T-helper 1 cell (primary cell): Measurements from ENCODE around the gene ARL3.

Experiments
- DNase-seq, 5 donors: peaks; one replicate each; pipeline ENCODE4 v3.0.0-alpha.2; 2012 to 2020

Gene ARL3

DNA sequence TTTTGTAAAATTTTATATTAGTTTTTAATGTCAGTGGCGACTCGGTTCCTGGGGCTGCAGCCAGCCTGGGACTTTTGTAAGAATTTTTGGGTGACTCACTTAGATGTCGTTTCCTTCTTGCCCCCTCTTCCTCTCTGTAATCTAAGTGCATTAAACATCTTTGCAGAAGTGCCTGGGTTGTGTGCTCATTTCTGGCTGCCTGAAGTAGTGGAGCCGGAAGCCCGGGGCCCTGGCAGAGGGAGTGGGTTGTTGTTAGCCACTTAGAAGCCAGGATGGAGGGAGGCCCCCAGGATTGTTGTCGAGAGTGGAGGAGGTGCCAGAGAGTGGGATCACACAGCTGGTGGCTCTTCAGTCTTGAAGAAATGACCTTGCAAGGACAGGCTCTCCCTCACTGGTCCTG lies 80.9 kb downstream of the ARL3 start:
- peak in 1 of 5 donors; percentile 50 for DNase-seq

DNA sequence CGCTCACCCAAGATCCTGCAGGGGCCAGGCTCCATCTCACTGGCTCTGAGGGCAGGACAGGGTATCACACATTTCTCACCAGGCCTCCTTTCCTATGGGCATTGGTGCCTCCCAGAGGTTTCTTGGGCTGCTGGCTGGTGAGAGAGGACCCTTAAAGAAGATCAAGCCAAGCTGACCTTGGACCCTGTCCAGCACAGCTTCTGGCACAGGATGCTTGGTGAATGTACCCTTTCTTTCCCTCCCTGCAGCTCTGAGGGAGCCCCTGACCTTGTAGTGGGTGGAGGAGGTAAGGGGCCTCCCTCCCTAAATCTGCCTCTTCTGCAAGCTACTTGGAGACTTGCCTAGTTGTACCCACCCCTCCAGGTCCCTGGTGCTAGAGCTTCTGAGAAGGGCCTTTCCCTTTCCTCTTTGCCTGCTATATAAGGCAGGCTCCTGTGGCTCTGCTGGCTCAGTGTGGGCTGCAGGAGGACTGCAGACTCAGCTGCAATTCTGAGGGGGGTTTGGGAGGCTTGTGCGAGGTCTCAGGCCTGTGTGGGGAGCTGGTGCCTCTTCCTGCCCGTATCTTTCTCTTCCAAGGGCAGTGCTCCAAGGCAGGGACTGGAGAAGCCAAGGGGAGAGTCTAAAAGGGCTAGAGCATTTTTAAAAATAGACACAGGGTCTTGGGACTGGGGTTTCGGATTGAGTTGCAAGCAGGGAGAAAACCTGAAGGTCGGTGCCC lies 81.6 kb downstream of the ARL3 start:
- DNase-seq: no peak

GRCh38 chr10:102631525-102632393 lies 82.4 kb downstream of the ARL3 start:
- no peak for DNase-seq

DNA sequence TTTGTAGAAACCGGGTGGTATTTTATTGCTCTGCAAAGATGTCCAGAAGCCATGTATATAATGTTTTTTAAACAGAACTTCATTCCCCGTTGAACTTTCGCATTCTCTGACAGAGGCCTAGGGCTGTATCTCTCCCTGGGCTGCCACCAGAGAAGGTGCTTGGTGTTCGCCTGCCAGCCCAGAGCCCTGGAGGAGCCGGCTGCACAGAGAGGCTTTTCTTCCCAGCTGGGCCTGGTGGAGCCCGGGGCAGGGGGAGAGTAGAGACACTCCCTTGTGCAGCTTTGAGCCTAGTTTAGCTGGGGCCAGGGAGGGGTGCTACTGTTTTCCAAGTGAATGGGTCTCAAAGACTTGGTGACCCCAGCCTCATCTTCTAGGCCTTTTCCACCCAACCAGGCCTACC lies 83.5 kb downstream of the ARL3 start:
- DNase-seq: no peak

GRCh38 chr10:102629661-102630614 lies 84.3 kb downstream of the ARL3 start:
- no peak for DNase-seq

DNA sequence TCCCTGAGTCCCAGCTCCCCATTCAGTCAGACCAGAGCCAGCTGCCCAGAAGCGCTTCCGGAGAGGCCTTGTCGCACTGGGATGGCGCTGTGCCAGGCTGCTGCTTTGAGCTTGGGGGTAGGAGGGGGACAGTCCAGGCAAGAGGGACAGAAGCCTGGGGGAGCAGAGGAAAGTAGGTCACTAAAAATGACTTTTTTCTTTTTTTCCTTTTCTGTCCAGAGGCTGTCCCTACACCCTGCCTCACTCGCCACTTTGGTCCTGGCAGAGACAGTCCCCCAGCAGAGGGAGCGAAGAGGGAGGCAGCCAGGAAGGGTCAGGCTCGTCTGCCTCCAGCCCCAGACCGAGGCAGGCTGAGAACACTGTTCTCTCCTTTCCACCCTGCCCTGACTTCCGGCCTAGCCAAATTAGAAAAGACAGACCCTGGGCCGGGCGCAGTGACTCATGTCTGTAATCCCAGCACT lies 85.7 kb downstream of the ARL3 start:
- DNase-seq: no peak

DNA sequence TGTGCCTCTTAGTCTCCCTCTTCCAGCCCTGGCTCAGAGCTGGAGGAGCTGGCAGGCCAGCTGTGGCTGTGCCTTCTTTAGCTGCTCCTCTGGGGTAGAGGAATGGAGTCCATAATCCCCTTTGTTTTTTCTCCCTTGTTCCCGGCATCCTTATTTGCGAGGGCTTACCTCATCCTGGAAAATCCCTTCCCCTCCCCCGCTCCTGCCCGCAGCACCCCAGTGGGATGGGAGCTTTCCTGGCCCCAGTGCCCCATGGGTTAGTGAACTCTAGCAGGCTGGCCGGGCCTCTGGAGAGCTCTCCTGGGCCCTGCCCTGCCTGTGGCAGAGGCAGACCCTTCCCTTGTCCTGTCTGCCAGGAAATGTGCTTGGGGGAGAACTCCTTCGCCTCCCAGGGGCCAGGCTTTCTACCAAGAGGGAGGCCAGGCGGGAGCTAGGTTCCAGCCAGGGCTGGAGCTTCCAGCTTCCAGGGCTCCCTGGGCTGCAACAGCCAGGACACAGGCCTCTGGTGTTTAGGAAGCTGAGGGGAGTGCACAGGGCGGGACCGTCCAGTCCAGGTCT lies 86.4 kb downstream of the ARL3 start:
- DNase-seq: no peak

- DNase-seq: no peak
These were observed 86.9 kb downstream of the ARL3 start for GRCh38 chr10:102627291-102627735.

DNA sequence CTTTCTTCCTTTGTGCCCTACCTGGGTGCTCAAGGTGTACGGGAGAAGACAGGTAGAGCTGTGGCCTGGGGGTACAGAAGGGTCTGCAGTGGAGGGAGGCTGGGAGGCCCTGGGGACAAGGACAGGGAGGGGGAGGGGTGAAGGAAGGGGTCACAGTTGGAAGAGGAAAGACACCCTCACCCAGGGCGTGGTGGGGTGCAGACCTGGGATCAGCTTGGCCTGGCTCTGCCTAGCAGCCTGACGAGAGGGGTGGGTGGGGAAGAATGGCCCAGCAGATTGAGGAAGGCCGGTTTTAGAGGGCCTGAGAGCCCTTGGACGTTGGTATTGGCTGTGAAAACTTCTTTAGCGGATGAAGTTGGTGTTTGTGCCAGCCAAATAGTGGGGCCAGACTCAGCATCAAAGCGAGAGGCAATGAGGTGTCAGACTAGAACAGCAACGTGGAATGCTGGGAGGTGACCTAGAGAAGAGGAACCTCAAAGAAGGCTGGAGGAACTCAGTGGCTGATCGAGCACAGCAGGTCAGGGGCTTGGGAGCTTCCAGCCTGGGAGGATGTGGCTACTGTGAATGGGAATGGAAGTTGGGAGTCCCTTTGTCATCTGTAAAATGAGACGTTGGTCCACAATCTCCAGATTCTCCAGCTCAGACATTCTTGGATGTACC lies 88.0 kb downstream of the ARL3 start:
- no peak for DNase-seq

- DNase-seq: no peak
These were observed 89.2 kb downstream of the ARL3 start for GRCh38 chr10:102624751-102625645.

GRCh38 chr10:102624094-102624493 lies 90.1 kb downstream of the ARL3 start:
- no peak for DNase-seq
